ENCODE results near the gene IRGC.
"Not testable (repeated sequence)": the region's sequence is repeated elsewhere in the genome, so short reads cannot be mapped to it uniquely, and the experiment has no call there.

Gene IRGC

DNA sequence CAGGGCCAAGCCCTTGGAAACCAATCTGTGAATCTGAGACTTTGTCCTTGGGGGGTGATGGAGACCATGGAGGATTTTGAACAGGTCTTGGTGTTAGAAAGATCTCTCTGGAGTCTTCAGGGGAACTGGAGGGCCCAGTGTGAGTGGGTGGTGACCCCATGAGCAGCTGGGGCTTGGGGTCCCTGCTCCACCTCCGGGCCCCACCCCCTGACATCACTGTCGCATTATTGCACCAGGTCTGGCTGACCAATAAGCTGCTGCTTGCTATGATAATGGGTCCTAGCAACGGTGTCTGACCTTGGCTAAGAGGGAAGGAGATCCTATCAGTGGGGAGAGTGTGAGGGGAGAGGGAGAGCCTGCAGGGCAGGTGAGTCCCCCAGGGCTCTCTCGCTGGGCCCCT, at the start of gene IRGC:
Gene IRGC (plus strand): TSS at position 301 of the 400 bp plus-strand sequence. CDS start 2,483 bp downstream, outside the sequence.
- DNase-seq (ENCODE audit: low spot score): no peak

DNA sequence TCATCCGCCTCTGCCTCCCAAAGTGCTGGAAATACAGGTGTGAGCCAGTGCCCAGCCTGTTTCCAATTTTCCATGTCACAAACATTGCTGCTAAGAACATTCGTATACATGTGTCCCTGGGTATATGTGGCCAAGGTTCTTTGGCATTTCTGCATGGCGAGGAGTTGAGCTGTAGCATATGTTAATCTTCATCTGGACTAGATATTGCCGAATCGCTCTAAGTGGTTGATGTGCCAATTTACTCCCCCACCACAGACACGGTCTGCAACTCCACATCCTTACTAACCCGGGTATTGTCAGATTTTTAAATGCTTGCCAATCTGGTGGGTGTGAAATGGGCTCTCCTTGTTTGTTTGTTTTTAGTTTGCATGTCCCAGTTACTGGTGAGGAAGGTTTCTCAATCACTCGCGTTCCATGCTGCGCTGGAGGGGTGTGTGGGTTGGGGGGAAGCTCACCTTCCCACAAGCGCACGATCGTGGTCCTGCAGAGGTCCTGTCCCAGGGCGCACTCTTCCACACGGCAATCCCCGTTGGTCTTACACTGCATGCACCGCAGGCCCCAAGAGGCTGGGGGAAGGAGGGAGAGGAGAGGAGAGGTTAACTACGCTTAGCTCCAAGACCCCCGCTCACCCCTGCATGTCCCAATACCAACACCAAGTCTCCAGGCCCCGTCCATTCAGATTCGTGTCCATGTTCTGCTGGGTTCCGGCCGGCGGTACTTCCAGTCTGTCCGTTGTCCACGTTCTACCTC, 48.6 kb upstream of the IRGC start:
- DNase-seq (ENCODE audit: low spot score): no peak

- no peak for DNase-seq (ENCODE audit: low spot score)
Measured at GRCh38 chr19:43667876-43668405, 47.9 kb upstream of the IRGC start.

GRCh38 chr19:43668406-43669109, 47.3 kb upstream of the IRGC start:
- peak; percentile 96 for DNase-seq (ENCODE audit: low spot score)

DNA sequence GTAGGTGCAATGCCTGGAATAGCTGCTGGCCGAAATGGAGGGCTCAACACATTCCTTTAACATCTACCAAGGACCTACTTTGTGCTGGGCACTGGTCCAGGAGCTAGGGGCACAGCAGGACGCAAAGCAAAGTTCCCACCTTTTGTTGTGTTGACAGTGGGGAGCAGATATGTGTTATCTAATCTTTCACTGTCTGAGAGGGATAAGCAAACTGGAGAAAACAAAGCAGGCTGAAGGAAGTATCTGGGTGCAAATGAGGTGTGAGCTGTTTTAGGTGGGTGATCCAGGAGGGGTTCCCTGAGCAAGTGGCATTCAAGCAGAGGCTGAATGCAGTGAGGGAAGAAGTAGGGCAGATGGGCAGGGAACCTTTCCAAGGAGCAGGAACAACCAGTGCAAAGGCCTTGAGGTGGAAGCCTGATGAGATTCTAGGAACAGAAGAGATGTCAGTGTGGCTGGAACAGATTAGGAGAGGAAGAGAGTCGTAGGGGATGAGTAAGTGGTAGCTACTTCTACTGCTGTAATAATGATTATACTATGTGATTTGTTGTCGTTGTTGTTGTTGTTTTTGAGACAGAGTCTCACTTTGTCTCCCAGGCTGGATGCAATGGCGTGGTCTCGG, 43.7 kb upstream of the IRGC start:
- DNase-seq (ENCODE audit: low spot score): no peak

- DNase-seq (ENCODE audit: low spot score): no peak
Measured at GRCh38 chr19:43673637-43674036, 42.2 kb upstream of the IRGC start.

GRCh38 chr19:43674183-43674582, 41.7 kb upstream of the IRGC start:
- no peak for DNase-seq (ENCODE audit: low spot score)

DNA sequence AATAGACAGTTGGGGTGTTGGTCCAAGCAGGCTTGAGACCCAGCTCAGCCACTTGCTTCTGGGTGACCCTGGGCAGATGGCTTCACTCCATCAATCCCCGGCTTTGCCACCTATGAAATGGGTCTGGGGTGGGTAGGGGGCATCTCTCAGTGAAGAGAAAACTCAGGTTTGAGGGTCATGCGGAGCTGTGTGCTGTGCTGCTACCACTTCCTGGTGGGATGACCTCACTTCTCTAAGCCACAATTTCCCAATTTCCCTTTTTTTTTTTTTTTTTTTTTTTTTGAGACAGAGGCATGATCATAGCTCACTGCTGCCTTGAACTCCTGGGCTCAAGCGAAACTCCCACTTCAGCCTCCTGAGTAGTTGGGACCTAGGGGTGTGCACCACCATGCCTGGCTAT, 41.3 kb upstream of the IRGC start:
- no peak for DNase-seq (ENCODE audit: low spot score)

- DNase-seq (ENCODE audit: low spot score): no peak
Measured at GRCh38 chr19:43675269-43675879, 40.5 kb upstream of the IRGC start.

DNA sequence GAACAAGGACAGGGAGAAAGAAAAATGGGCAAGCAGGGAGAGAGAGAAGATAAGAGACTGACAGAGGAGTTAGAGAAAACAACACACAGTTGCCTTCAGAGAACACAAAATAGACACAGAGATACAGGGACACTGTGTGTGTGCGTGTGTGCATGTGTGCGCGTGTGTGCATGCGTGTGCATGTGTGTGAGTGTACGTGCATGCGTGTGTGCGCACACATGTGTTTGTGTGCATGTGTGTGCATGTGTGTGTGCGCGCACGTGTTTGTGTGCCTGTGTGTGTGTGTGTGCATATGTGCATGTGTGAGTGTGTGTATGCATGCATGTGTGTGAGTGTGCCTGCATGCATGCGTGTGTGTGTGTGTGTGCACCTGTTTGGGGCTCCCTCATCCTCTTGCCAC, 40.0 kb upstream of the IRGC start:
- DNase-seq (ENCODE audit: low spot score): no peak

- no peak for DNase-seq (ENCODE audit: low spot score)
Measured at GRCh38 chr19:43678512-43679261, 37.2 kb upstream of the IRGC start.

GRCh38 chr19:43681821-43682220, 34.1 kb upstream of the IRGC start:
- no peak for DNase-seq (ENCODE audit: low spot score)

- DNase-seq (ENCODE audit: low spot score): not testable (repeated sequence)
Measured at GRCh38 chr19:43682269-43682668, 33.6 kb upstream of the IRGC start.

DNA sequence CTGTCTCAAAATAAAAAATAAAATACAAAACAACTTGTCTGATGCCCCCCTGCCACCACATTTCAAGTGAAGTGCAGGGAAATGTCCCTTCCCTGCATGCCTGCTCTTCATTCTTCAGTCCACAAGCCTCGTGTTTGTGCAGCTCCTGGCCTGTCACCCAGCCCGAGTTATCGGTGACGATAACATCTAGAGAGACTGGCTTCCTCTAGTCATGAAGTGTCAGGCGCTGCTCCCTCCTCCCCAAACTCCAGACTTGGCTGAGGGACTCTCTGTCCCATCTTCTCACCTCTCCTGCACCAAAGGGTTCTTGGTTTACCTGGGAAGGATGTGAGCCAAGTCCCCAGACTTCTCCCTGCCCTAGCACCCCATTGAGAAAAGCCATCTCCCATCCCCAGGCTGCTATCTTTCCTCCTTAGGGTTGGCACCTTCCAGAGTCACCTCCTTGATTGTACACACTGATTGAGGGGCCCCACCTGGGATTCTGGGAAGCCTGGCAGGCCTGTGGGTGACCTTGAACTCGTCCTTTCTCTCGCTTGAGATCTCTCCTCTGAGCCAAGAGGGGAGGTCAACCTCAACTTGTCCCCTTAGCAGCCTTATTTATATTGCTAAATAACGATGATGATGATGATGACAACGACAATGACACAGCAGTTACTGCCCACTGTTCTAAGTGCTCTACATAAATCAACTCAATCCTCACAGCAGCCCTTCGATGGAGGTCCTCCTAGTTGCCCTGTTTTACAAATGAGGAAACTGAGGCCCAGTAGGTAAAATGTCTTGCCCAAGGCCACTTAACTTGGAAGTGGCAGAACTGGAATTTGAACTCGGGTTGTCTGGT, 32.8 kb upstream of the IRGC start:
- no peak for DNase-seq (ENCODE audit: low spot score)

- DNase-seq (ENCODE audit: low spot score): no peak
Measured at GRCh38 chr19:43683905-43684304, 32.0 kb upstream of the IRGC start.

DNA sequence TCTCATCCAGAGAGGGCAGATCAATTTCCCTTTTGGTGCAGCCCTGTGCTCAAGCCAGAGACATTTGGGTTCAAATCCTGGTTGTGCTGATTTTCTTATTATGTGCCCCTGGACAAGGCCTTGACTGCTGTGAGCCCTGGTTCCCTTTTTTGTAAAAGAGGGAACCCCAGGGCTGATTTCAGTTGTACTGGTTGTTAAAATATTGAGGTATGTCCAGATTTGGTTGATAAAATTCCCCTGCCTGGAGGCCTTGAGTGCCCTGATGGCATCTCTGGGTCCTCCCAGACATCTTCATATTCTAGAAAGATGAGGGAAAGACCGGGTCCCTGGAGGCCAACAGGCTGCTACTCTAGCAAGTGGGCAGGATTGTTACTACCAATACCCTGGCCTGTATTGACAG, 31.6 kb upstream of the IRGC start:
- no peak for DNase-seq (ENCODE audit: low spot score)

GRCh38 chr19:43687660-43687997, 28.2 kb upstream of the IRGC start:
- DNase-seq (ENCODE audit: low spot score): no peak

DNA sequence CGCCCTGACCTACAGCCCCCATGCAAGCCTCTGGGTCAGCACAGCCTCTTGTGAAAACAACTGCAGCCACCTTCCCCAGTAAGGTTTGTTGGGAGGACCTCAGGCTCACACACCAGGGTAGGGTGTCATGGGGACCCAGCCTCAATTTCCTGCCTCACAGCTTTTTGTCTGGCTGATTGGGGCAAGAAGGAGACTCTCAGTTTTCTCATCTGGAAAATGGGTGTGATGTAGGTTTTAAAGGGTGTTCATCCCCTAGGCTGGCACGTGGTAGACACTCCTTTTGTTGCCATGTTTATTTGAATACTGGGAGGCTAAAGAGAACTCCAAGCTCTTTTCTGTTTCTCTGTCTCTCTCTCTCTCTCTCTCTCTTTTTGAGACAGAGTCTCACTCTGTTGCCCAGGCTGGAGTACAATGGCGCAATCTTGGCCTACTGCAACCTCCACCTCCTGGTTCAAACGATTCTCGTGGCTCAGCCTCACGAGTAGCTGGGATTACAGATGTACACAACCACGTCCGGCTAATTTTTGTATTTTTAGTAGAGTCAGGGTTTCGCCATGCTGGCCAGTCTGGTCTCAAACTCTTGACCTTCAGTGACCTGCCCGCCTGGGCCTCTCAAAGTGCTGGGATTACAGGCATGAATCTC, 27.7 kb upstream of the IRGC start:
- DNase-seq (ENCODE audit: low spot score): no peak

- DNase-seq (ENCODE audit: low spot score): no peak
Measured at GRCh38 chr19:43690444-43690843, 25.4 kb upstream of the IRGC start.

GRCh38 chr19:43690890-43691289, 25.0 kb upstream of the IRGC start:
- no peak for DNase-seq (ENCODE audit: low spot score)
